IPS-15b (cell line): ENCODE measurements around the gene CSAD.

Source experiments
- H3K27me3 ChIP-seq: one replicate; pipeline ENCODE4 v1.6.1; 2013; ENCODE audit warnings: low read length; ENCODE audit not compliant: control insufficient read depth, insufficient read depth
- H3K36me3 ChIP-seq: one replicate; pipeline ENCODE4 v1.6.1; 2013; ENCODE audit warnings: low read length; ENCODE audit not compliant: control insufficient read depth, insufficient read depth
- H3K4me1 ChIP-seq: one replicate; pipeline ENCODE4 v1.6.1; 2013; ENCODE audit warnings: mild to moderate bottlenecking, low read length; ENCODE audit not compliant: control insufficient read depth, insufficient read depth
- H3K4me3 ChIP-seq: one replicate; pipeline ENCODE4 v1.5.1; 2013; ENCODE audit warnings: low read depth, low read length
- H3K9ac ChIP-seq: one replicate; pipeline ENCODE4 v1.6.1; 2013; ENCODE audit warnings: low read depth, mild to moderate bottlenecking, low read length
- H3K9me3 ChIP-seq: one replicate; pipeline ENCODE4 v1.6.1; 2013; ENCODE audit warnings: mild to moderate bottlenecking, low read length; ENCODE audit not compliant: control insufficient read depth, insufficient read depth

The CSAD gene

DNA sequence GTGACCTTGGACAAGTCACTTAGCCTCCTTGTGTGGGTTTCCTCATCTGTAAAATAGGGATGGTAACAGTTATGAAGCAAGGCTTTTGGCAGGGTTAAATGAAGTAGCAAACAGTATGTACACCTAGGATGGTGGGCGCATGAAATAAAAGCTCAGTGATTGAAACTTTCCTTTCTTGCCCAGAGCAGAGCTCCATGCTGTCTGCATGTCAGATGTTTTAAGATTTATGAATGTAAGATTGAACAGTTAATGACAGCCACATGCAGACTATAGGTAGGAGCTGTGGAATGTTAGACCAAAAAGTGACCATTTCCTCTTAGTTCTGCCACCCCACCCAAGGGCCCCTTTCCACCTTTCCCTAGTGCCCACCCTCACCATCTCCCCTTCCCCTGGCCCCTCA, 14.2 kb upstream of the CSAD start:
- H3K4me1 ChIP-seq: no peaks in the 10 kb centered on the region
- H3K27me3 ChIP-seq: peaks cover 64% of the 10 kb centered on the region
- H3K36me3 ChIP-seq: peaks cover 3% of the 10 kb centered on the region
- no peaks in the 10 kb centered on the region for H3K9me3 ChIP-seq
- no peak overlapping the region for H3K9ac ChIP-seq
- no peak overlapping the region for H3K4me3 ChIP-seq

DNA sequence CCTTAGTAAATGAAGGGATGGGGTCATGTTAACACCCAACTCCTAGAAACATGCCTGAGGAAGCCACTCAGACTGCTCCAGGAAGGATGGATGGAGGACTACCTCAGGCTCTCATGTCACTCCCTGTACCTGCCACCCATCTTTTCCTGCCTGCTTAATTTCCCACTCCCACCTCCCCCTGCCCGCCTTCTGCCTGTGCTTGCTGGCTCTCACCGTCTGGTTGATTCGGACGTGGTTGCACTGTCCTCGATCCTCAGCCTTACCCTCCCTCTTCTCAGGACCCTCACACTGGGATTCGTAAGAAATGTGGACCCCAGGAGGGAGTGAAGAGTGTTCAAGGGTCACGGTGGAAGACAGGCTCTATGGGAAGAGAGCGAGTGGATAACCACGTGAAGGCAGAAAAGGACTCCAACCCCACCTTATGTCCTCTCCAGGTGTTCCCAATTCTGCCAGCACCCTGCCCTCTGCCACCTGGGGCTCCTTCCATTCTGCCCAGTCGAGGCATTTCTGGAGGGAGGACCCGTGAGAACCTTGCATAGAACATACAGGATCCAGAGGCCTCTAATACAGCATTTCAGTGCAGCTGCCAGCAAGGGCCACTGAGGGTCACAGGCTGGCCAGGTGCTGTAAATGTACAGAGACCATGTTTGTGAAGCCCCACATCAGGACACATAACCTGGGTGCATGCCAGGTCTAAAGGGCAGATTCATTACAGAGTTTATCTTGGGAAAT, 13.4 kb upstream of the CSAD start:
- no peak overlapping the region for H3K4me3 ChIP-seq
- H3K27me3 ChIP-seq: peaks cover 60% of the 10 kb centered on the region
- peaks cover 3% of the 10 kb centered on the region for H3K36me3 ChIP-seq
- H3K9ac ChIP-seq: no peak overlapping the region
- H3K4me1 ChIP-seq: no peaks in the 10 kb centered on the region
- H3K9me3 ChIP-seq: no peaks in the 10 kb centered on the region

DNA sequence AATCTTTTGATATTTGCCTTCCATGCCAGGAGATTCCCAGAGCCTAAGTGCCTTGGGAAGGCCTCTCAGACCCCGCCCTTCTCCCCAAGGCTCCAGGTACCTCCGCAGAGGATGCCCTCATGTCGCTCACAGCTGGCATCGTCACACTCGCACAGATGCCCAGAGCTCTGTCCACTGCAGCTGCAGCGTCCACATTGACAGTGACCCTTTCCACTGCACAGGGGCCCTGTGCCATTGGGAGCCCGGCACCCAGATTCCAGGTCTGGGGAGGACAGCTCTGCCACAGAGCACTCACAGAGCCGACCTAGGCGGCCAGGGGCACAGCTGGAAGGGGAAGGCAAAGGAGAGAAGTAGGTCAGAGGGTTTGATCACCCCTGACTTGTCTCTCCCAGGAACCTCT, 12.3 kb upstream of the CSAD start:
- peaks cover 51% of the 10 kb centered on the region for H3K27me3 ChIP-seq
- H3K36me3 ChIP-seq: peaks cover 3% of the 10 kb centered on the region
- H3K4me1 ChIP-seq: no peaks in the 10 kb centered on the region
- H3K9me3 ChIP-seq: no peaks in the 10 kb centered on the region
- H3K9ac ChIP-seq: no peak overlapping the region
- H3K4me3 ChIP-seq: no peak overlapping the region

DNA sequence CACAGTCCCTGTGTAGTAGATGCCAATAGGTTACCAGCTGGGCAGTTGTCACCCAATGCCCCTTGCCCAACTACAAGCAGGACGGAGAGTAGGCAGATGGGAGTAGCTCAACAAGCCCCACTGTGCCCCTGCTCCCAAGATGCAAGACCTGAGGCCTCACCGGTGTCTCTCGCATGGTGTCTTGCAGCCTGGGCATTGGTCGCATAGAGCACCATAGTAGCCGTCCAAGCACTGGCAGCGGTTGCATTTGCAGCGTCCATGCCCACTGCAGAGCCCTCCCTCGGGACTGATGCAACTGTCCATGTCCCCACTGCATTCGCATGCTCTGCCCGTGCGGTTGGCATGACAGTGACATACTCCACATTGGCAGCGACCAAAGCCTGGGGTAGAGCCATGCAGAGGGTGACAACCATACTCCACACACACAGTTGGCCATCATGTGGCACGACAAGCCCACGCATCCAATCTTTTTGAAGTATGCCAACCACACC, 11.9 kb upstream of the CSAD start:
- Histone ChIP-seq H3K4me1 (no peaks in the 10 kb centered on the region), H3K27me3 (peaks cover 48% of the 10 kb centered on the region), H3K36me3 (peaks cover 5% of the 10 kb centered on the region), H3K4me3 (no peak overlapping the region), H3K9me3 (no peaks in the 10 kb centered on the region), H3K9ac (no peak overlapping the region)

DNA sequence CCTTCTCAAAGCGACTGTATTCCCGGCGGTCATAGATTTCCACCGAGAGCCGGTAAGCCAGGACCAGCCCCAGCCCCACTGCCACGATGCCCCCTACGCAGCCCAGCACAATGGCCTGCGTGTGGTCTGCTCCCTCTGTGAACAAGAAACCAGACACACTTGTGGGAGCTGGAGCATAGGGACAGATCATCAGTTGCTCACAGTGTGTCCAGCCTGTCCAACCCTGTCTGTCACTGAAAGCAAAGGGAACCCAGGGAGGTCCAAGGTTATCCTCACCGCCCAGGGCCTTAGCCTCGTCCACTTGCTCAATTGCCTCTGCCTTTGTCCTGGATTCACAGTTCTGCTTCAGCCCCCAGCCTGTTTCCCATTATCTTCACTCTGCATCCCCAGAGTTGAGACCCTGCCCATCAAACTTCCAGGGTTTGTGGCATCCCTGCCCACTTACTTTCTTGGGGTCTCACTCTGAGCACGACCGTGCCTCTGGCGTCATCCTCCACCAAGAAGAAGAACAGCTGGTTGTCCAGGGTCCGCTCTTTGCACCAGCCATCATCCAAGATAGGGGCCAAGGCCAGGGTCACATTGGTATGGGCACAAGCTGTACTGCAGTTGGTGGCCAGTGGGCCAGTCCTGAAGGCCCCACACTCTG, 11.3 kb upstream of the CSAD start:
- Histone ChIP-seq H3K9ac (no peak overlapping the region), H3K27me3 (peaks cover 43% of the 10 kb centered on the region), H3K36me3 (peaks cover 11% of the 10 kb centered on the region), H3K4me1 (no peaks in the 10 kb centered on the region), H3K9me3 (no peaks in the 10 kb centered on the region), H3K4me3 (no peak overlapping the region)

DNA sequence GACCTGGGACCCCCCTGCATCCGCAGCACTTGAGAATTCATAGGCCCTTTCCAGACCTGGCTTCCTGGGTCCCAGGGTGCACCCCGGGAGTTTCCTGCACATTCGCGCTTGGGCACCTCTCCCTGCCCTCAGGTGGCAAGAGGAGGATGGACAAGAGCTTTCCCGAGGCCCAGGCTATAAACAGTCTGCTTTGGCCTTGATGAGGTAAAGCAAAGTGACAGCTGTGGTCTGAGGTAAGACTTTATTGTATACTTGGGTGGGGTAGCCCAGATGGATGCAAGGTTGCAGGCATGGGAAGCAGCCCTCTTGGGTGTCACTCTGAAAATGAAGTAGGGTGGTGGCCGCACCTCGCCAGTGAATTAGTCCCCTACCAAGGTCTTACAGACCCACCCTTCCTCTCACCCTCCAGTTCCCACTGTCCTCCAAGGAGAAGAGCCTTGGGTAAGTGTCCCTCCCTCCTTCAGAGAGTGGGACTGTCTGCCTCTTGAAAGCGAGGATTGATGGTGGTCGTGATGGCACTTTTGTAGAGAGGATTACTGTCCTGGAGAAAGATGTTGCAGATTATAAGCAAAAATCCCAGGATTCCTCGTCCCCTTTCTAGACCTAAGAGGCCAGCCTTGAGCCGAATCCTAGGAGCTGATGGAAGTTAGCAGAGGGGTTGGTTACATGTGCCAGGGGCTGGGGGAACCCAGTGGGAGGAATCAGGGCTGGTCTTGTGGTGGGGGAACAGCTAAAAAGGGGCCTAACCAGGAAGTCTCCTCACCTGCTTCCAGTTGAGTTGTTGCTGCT, 10.6 kb upstream of the CSAD start:
- peaks cover 36% of the 10 kb centered on the region for H3K27me3 ChIP-seq
- H3K4me3 ChIP-seq: no peak overlapping the region
- peaks cover 14% of the 10 kb centered on the region for H3K36me3 ChIP-seq
- H3K4me1 ChIP-seq: no peaks in the 10 kb centered on the region
- no peak overlapping the region for H3K9ac ChIP-seq
- H3K9me3 ChIP-seq: no peaks in the 10 kb centered on the region

DNA sequence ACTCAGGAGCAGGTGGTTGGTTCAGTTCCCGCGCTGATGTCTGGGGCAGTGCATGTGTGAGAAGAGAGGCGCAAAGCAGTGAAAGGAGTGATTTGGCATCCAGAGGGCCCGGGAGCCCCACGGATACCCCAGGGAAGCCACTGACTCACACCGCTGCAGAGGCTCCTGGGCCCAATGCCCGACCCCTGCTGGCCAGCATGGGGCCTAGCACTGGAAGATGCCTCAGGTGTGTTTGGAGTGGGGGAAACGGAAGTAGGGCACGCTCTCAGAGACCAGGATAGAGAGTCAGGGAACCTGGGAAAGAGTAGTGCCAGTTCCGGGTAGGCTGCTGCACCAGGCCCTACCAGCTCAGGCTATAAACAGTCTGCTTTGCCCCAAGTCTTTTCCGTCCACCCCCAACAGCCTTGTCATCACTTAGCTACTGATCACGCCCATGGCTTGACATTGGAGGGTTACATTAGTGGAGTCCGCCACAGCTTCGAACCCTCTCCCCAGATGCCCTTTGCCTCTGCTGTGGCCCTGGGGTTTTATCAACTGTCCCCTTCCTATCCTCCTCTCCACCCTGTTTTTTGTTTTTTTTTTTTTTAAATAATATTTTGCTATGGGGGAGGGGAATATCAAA, 9.5 kb upstream of the CSAD start:
- Histone ChIP-seq H3K27me3 (peaks cover 25% of the 10 kb centered on the region), H3K4me1 (no peaks in the 10 kb centered on the region), H3K9me3 (no peaks in the 10 kb centered on the region), H3K9ac (no peak overlapping the region), H3K4me3 (no peak overlapping the region), H3K36me3 (peaks cover 19% of the 10 kb centered on the region)

DNA sequence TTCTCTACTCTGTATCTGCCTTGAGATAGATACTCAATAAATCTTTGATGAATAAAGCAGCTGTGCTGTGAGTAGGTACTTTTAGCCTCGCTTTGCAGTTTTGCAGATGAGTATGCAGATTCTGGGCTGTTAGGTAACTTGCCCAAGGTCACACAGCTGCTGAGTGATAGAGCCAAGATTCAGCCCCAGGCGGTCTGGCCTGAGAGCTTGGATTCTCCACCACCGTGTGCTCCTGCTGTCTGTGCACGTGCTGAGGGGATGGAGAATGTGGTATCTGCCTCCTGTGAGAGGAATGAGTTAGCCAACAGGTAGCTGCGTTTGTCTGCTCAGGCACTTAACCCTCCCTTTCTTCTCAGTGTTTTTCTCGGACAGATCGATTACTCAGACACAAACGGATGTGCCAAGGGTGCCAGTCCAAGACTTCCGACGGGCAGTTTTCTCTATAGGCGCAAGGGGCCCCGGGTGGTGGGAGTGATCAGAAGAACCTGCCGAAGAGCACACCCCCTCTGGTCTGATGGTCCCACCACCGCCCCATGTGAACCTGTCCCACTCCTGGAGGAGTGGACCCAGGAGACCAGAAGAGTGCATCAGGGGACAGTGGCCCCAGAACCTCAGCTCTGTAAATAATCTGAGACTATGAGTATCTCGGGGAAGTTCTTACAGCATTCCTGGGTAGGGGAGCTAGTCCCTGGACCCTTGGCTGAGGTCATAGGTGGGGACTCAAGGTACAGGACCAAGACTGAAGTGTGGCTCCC, 6.6 kb upstream of the CSAD start:
- Histone ChIP-seq H3K27me3 (peaks cover 6% of the 10 kb centered on the region), H3K9me3 (no peaks in the 10 kb centered on the region), H3K9ac (no peak overlapping the region), H3K4me3 (no peak overlapping the region), H3K36me3 (peaks cover 26% of the 10 kb centered on the region), H3K4me1 (no peaks in the 10 kb centered on the region)

DNA sequence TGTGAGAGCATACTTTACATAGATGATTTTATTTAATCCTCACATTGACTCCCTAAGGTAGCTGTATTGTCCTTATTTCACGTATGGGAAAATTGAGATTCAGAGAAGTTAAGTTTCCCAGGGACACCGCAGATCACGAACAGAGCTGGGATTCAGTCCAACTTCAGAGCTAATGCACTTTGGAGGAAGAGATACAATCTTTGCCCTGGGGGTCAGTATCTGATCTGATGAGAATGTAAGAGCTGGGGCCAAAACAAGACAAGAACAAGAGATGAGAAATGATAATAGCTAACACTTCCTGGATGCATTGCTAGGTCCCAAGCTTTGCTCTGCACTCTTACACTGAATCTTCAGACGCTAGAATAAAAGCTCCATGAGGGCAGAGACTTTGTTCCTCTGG, 6.0 kb upstream of the CSAD start:
- H3K4me1 ChIP-seq: peaks cover under 1% of the 10 kb centered on the region
- H3K36me3 ChIP-seq: peaks cover 24% of the 10 kb centered on the region
- H3K4me3 ChIP-seq: no peak overlapping the region
- H3K9ac ChIP-seq: no peak overlapping the region
- H3K9me3 ChIP-seq: no peaks in the 10 kb centered on the region
- peaks cover 6% of the 10 kb centered on the region for H3K27me3 ChIP-seq

DNA sequence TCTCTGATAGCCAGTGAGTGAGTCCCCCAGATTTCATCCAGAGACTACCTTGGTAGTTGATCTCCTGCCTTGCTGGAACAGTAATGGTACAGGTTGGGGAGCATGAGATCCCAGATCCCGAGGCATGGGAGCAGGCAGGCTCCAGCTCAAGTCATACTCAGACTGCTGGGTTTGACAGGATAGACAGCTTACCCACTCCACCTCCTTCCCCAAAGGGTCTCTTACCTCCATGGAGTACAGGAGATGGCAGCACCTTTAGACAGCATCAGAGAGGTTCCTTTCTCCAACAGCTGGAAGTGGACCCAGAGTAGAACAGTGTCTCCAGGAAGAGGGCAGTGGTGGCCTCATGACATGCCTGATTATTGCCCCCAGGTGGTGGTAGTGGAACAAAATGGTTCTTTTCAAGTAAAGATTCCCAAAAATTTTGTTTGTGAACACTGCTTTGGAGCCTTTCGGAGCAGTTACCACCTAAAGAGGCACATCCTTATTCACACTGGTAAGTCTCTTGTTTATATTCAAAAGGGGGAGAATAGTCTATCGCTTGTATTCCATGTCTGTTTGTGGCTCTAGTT, 4.9 kb upstream of the CSAD start:
- peaks cover 24% of the 10 kb centered on the region for H3K36me3 ChIP-seq

DNA sequence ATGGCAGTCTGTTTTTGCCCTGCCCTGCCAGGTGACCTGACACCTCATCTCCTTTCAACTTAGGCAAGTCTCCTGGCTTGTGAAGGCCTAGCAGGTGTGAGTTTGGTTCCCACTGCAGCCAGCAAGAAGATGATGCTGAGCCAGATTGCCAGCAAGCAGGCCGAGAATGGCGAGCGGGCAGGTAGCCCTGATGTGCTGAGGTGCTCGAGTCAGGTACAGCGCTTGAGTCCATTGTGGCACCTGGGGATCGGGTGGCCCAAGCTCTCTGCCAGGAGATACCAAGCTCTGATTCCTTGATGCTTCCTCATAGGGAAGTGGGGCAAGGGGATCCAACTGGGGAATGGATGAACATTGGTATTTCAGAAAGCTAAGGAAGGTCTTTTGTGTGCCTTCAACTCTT, 4.1 kb upstream of the CSAD start:
- H3K9me3 ChIP-seq: no peaks in the 10 kb centered on the region
- peaks cover 7% of the 10 kb centered on the region for H3K27me3 ChIP-seq
- H3K4me3 ChIP-seq: no peak overlapping the region
- no peak overlapping the region for H3K9ac ChIP-seq
- peaks cover 24% of the 10 kb centered on the region for H3K36me3 ChIP-seq
- H3K4me1 ChIP-seq: peaks cover 3% of the 10 kb centered on the region

More for the DNA sequence above, 4.9 kb upstream of the CSAD start:
- Histone ChIP-seq H3K9ac (no peak overlapping the region), H3K4me1 (peaks cover 3% of the 10 kb centered on the region), H3K27me3 (peaks cover 6% of the 10 kb centered on the region), H3K4me3 (no peak overlapping the region), H3K9me3 (no peaks in the 10 kb centered on the region)
